WTC11 (cell line): ENCODE measurements around the gene DUSP22. TPM values are rescaled to one million over a fixed set of nuclear protein-coding genes. Genes with fewer than 3 reads are reported as not detected.

Experiments
- ATAC-seq: fragments of 200-7000 bp; cut with Tn5 transposase; 2 replicates; pipeline ENCODE4 v1.10.0; 2021; ENCODE audit warnings: mild to moderate bottlenecking, moderate library complexity
- CTCF ChIA-PET: fragments of 300-600 bp; sonication (Branson Sonifier 250); formaldehyde crosslinking; loops from one replicate; lab custom pipeline; 2021; ENCODE audit warnings: antibody characterized with exemption; lab: Charles Lee
- POLR2A ChIA-PET: fragments of 350-600 bp; sonication (Branson Sonifier 250); formaldehyde crosslinking; loops from one replicate; lab custom pipeline; 2021; ENCODE audit warnings: antibody characterized with exemption; lab: Charles Lee
- DNase-seq: peaks from one replicate; pipeline ENCODE4 v3.0.0; 2021; ENCODE audit warnings: low spot score
- H3K27ac Mint-ChIP-seq: 2 replicates; pipeline ENCODE4 v1.8.0; 2021; ENCODE audit warnings: mixed read lengths
- H3K27me3 Mint-ChIP-seq: 2 replicates; pipeline ENCODE4 v1.8.0; 2021; ENCODE audit warnings: low read depth, mild to moderate bottlenecking, moderate library complexity, mixed read lengths
- H3K36me3 Mint-ChIP-seq: 2 replicates; pipeline ENCODE4 v1.8.0; 2021; ENCODE audit warnings: mixed read lengths
- H3K4me1 Mint-ChIP-seq: 2 replicates; pipeline ENCODE4 v1.8.0; 2022; ENCODE audit warnings: mixed read lengths
- H3K4me3 Mint-ChIP-seq: 2 replicates; pipeline ENCODE4 v1.8.0; 2021; ENCODE audit warnings: mild to moderate bottlenecking, moderate library complexity, mixed read lengths
- H3K9me3 Mint-ChIP-seq: 2 replicates; pipeline ENCODE4 v1.8.0; 2021; ENCODE audit warnings: mixed read lengths
- CBFB ChIP-seq: sonication (generic); formaldehyde crosslinking; IDR thresholded peaks from 2 replicates; pipeline ENCODE4 v1.8.1; 2022; ENCODE audit warnings: mild to moderate bottlenecking, low read depth, missing genetic modification reagents
- E2F1 ChIP-seq: sonication (generic); formaldehyde crosslinking; IDR thresholded peaks from 2 replicates; pipeline ENCODE4 v1.8.0; 2022; ENCODE audit warnings: mild to moderate bottlenecking, missing genetic modification reagents
- E2F4 ChIP-seq: sonication (generic); formaldehyde crosslinking; IDR thresholded peaks from 2 replicates; pipeline ENCODE4 v1.8.1; 2022; ENCODE audit warnings: low read depth, mild to moderate bottlenecking, moderate library complexity, missing genetic modification reagents, borderline replicate concordance
- GABPB1 ChIP-seq: sonication (generic); formaldehyde crosslinking; IDR thresholded peaks from 2 replicates; pipeline ENCODE4 v1.8.1; 2023; ENCODE audit warnings: mild to moderate bottlenecking, missing genetic modification reagents
- IRF2 ChIP-seq: sonication (generic); formaldehyde crosslinking; IDR thresholded peaks from 2 replicates; pipeline ENCODE4 v1.8.0; 2022; ENCODE audit warnings: low read depth, missing genetic modification reagents, borderline replicate concordance
- KAT7 ChIP-seq: sonication (generic); formaldehyde crosslinking; IDR thresholded peaks from 2 replicates; pipeline ENCODE4 v1.8.1; 2023; ENCODE audit warnings: missing genetic modification reagents, mild to moderate bottlenecking, borderline replicate concordance
- MAX ChIP-seq: sonication (generic); formaldehyde crosslinking; IDR thresholded peaks from 2 replicates; pipeline ENCODE4 v1.8.0; 2022; ENCODE audit warnings: mild to moderate bottlenecking, missing genetic modification reagents
- MYBL2 ChIP-seq: sonication (generic); formaldehyde crosslinking; IDR thresholded peaks from 2 replicates; pipeline ENCODE4 v1.8.1; 2023; ENCODE audit warnings: mild to moderate bottlenecking, moderate library complexity, missing genetic modification reagents
- NFATC4 ChIP-seq: fragments of 250-450 bp; sonication (Bioruptor Pico); IDR thresholded peaks from 2 replicates; pipeline ENCODE4 v1.9.0; 2021; ENCODE audit warnings: mild to moderate bottlenecking
- NFYB ChIP-seq: sonication (generic); formaldehyde crosslinking; conservative IDR thresholded peaks from 2 replicates; pipeline ENCODE4 v1.8.0; 2022; ENCODE audit warnings: low read depth, missing genetic modification reagents
- PRDM15 ChIP-seq: sonication (generic); formaldehyde crosslinking; IDR thresholded peaks from 2 replicates; pipeline ENCODE4 v1.8.0; 2022; ENCODE audit warnings: missing genetic modification reagents
- PRRX2 ChIP-seq: fragments of 250-450 bp; sonication (Bioruptor Pico); IDR thresholded peaks from 2 replicates; pipeline ENCODE4 v1.8.0; 2021; ENCODE audit warnings: mild to moderate bottlenecking
- RORB ChIP-seq: fragments of 250-450 bp; sonication (Bioruptor Pico); IDR thresholded peaks from 2 replicates; pipeline ENCODE4 v1.9.0; 2021; ENCODE audit warnings: mild to moderate bottlenecking
- SMAD4 ChIP-seq: sonication (generic); formaldehyde crosslinking; IDR thresholded peaks from 2 replicates; pipeline ENCODE4 v1.8.0; 2022; ENCODE audit warnings: mild to moderate bottlenecking, missing genetic modification reagents
- TCF7 ChIP-seq: sonication (generic); formaldehyde crosslinking; IDR thresholded peaks from 2 replicates; pipeline ENCODE4 v1.8.0; 2022; ENCODE audit warnings: mild to moderate bottlenecking, low read depth, missing genetic modification reagents, moderate library complexity
- TEAD4 ChIP-seq: sonication (generic); formaldehyde crosslinking; IDR thresholded peaks from 2 replicates; pipeline ENCODE4 v1.8.0; 2022; ENCODE audit warnings: mild to moderate bottlenecking, missing genetic modification reagents
- TP53 ChIP-seq: sonication (generic); formaldehyde crosslinking; IDR thresholded peaks from 2 replicates; pipeline ENCODE4 v1.8.1; 2023; ENCODE audit warnings: mild to moderate bottlenecking, missing genetic modification reagents
- ZBTB43 ChIP-seq: sonication (generic); formaldehyde crosslinking; IDR thresholded peaks from 2 replicates; pipeline ENCODE4 v1.8.1; 2023; ENCODE audit warnings: mild to moderate bottlenecking, missing genetic modification reagents
- ZMAT4 ChIP-seq: fragments of 250-450 bp; sonication (Bioruptor Pico); IDR thresholded peaks from 2 replicates; pipeline ENCODE4 v1.9.0; 2021; ENCODE audit warnings: mild to moderate bottlenecking
- ZNF263 ChIP-seq: sonication (generic); formaldehyde crosslinking; IDR thresholded peaks from 2 replicates; pipeline ENCODE4 v1.8.1; 2022; ENCODE audit warnings: low read depth, mild to moderate bottlenecking, moderate library complexity, missing genetic modification reagents
- ZNF416 ChIP-seq: fragments of 250-450 bp; sonication (Bioruptor Pico); IDR thresholded peaks from 2 replicates; pipeline ENCODE4 v1.9.0; 2021; ENCODE audit warnings: mild to moderate bottlenecking, inconsistent platforms
- ZNF423 ChIP-seq: fragments of 250-450 bp; sonication (Bioruptor Pico); IDR thresholded peaks from 2 replicates; pipeline ENCODE4 v2.1.2; 2022; ENCODE audit warnings: mild to moderate bottlenecking, moderate library complexity
- ZNF671 ChIP-seq: fragments of 250-450 bp; sonication (Bioruptor Pico); IDR thresholded peaks from 2 replicates; pipeline ENCODE4 v1.8.0; 2021; ENCODE audit warnings: mild to moderate bottlenecking
- total RNA-seq: library from RNA; stranded (reverse); gene quantifications from 3 replicates; pipeline ENCODE4 v1.2.3, GENCODE V29; 2021

Gene DUSP22
- total RNA-seq, 1 experiment from 2014 or later = 38.5 TPM

GRCh38 chr6:362231-362923, 70.1 kb downstream of the DUSP22 start (continued):
- TF ChIP-seq E2F1 (CRISPR knock-in tag) (no peak), ZNF671 (CRISPR knock-in tag) (no peak), TCF7 (CRISPR knock-in tag) (no peak), PRDM15 (CRISPR knock-in tag) (no peak), MAX (CRISPR knock-in tag) (no peak), KAT7 (CRISPR knock-in tag) (no peak), ZNF423 (CRISPR knock-in tag) (no peak), ZMAT4 (CRISPR knock-in tag) (no peak), E2F4 (CRISPR knock-in tag) (no peak), TEAD4 (CRISPR knock-in tag) (no peak), ZNF263 (CRISPR knock-in tag) (no peak), PRRX2 (CRISPR knock-in tag) (no peak), GABPB1 (no peak)

- H3K36me3 Mint-ChIP-seq = peaks cover 83% of the 10 kb centered on the region
- no peak for DNase-seq
- H3K9me3 Mint-ChIP-seq = peaks cover 83% of the 10 kb centered on the region
- H3K27me3 Mint-ChIP-seq = peaks cover 20% of the 10 kb centered on the region
- H3K27ac Mint-ChIP-seq = no peak overlapping the region
- H3K4me1 Mint-ChIP-seq = no peaks in the 10 kb centered on the region
- POLR2A ChIA-PET = no interaction called here
- ATAC-seq = no peak
- no peak overlapping the region for H3K4me3 Mint-ChIP-seq
- CTCF ChIA-PET = no interaction called here
- no peak for TF ChIP-seq RORB (CRISPR knock-in tag)
- TF ChIP-seq MYBL2 = no peak
- TF ChIP-seq GABPB1 = no peak
- TF ChIP-seq ZBTB43 (CRISPR knock-in tag) = no peak
- no peak for TF ChIP-seq CBFB (CRISPR knock-in tag)
- no peak for TF ChIP-seq ZNF416 (CRISPR knock-in tag)
- no peak for TF ChIP-seq IRF2 (CRISPR knock-in tag)
- no peak for TF ChIP-seq NFATC4 (CRISPR knock-in tag)
- TF ChIP-seq TP53 (CRISPR knock-in tag) = no peak
- TF ChIP-seq NFYB (CRISPR knock-in tag) = no peak
- TF ChIP-seq SMAD4 = no peak
These were observed 70.6 kb downstream of the DUSP22 start for GRCh38 chr6:362924-363249.
